AG04449 (cell line): ENCODE results near the gene WDR82.

Experiments
- CTCF ChIA-PET: fragments of 350-600 bp; formaldehyde crosslinking; extraction: SDS; loops from one replicate; lab custom pipeline; 2021; ENCODE audit warnings: antibody characterized with exemption; lab: Yijun Ruan, JAX
- POLR2A ChIA-PET: fragments of 400-600, 350-600 bp; formaldehyde crosslinking; extraction: SDS; loops from one replicate; lab custom pipeline; 2020; ENCODE audit warnings: antibody characterized with exemption, inconsistent platforms; lab: Yijun Ruan, JAX
- DNase-seq: peaks from one replicate; pipeline ENCODE4 v3.0.0-alpha.2; 2010; ENCODE audit warnings: low read depth, low spot score
- H3K4me3 ChIP-seq: 2 replicates; pipeline ENCODE4 v1.5.1; 2011; ENCODE audit warnings: low read depth, mild to moderate bottlenecking, control low read depth, low read length
- CTCF ChIP-seq: IDR thresholded peaks from one replicate; pipeline ENCODE4 v1.5.1; 2011; ENCODE audit warnings: mild to moderate bottlenecking, moderate library complexity, low read length, control low read depth, inconsistent platforms; ENCODE audit not compliant: insufficient read depth; ENCODE audit errors: missing control alignments

WDR82 gene

GRCh38 chr3:52303811-52304210, 25.4 kb upstream of the WDR82 start:
- H3K4me3 ChIP-seq = no peak overlapping the region
- CTCF ChIA-PET = interaction anchor here (1.7 kb wide), 1 partner anchor 36 kb away, joined by 5 read pairs; no protein-coding TSS in a partner anchor
- POLR2A ChIA-PET = no interaction called here
- no peak for DNase-seq
- TF ChIP-seq CTCF = no peak

GRCh38 chr3:52302426-52303145, 24.1 kb upstream of the WDR82 start:
- DNase-seq = no peak
- POLR2A ChIA-PET = no interaction called here
- CTCF ChIA-PET = interaction anchor here (1.7 kb wide), 1 partner anchor 37 kb away, joined by 5 read pairs; no protein-coding TSS in a partner anchor
- H3K4me3 ChIP-seq = no peak overlapping the region
- no peak for TF ChIP-seq CTCF

- no peak for DNase-seq
- ChIA-PET CTCF (interaction anchor here (0.6 to 27.0 kb wide), 5 partner anchors 10 to 79 kb away, joined by 3 to 498 read pairs (median 4); no protein-coding TSS in a partner anchor), POLR2A (interaction anchor here (1.8 kb wide), 1 partner anchor 12 kb away, joined by 8 read pairs; the partner anchor contains the start of gene GLYCTK)
- H3K4me3 ChIP-seq = no peak overlapping the region
- peak; percentile 22 for TF ChIP-seq CTCF
Observed at GRCh38 chr3:52299879-52300611, 21.6 kb upstream of the WDR82 start.

GRCh38 chr3:52299247-52299878, 20.9 kb upstream of the WDR82 start:
- H3K4me3 ChIP-seq = no peak overlapping the region
- no peak for TF ChIP-seq CTCF
- DNase-seq = no peak
- ChIA-PET CTCF (interaction anchor here (1.5 to 27.0 kb wide), 3 partner anchors 9 to 49 kb away, joined by 4 to 498 read pairs (median 32); no protein-coding TSS in a partner anchor), POLR2A (interaction anchor here (0.6 to 1.8 kb wide), 2 partner anchors 11 to 58 kb away, joined by 3 to 8 read pairs; partner anchors contain the start of gene GLYCTK)

GRCh38 chr3:52298149-52299098, 20.0 kb upstream of the WDR82 start:
- DNase-seq = no peak
- no peak overlapping the region for H3K4me3 ChIP-seq
- ChIA-PET POLR2A (interaction anchor here (0.6 to 1.8 kb wide), 2 partner anchors 10 to 59 kb away, joined by 3 to 8 read pairs; partner anchors contain the start of gene GLYCTK), CTCF (interaction anchor here (4.5 to 27.0 kb wide), 2 partner anchors 8 to 36 kb away, joined by 32 to 498 read pairs; no protein-coding TSS in a partner anchor)
- no peak for TF ChIP-seq CTCF
